Measurements from ENCODE around the gene GLT6D1.

DNA sequence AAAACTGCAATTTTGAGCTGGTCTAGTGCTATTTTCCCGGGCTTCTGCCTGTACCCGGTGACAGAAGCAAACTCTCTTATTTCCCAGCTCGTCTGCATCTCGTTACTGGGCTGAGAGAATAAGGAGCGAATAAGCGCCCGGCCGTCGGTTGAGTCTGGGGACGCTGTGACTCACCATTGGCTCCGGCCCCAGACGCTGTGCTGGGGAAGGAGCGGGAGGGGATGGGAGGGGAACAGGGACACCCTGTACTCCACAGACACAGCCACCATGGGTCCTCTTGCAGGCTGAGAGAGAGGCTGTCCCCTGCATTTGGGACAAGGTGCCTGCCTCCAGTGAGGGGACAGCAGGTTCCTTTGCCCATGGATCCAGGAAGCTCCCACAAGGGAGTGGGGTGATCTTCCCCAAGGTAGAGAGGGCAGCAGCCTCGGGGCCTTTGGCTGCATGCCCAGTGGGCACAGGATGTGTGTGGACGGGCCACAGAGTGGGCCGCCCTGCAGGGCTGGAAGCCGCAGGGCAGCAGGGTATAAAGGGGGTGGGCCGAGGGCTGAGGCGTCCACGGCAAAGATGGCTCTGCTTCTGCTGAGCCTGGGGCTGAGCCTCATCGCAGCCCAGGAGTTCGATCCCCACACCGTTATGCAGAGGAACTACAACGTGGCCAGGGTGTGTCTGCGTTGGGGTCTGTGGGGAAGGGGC lies 23.6 kb upstream of the GLT6D1 start, which contains the start of gene LCN9:
- TF ChIP-seq, protein P1, sequence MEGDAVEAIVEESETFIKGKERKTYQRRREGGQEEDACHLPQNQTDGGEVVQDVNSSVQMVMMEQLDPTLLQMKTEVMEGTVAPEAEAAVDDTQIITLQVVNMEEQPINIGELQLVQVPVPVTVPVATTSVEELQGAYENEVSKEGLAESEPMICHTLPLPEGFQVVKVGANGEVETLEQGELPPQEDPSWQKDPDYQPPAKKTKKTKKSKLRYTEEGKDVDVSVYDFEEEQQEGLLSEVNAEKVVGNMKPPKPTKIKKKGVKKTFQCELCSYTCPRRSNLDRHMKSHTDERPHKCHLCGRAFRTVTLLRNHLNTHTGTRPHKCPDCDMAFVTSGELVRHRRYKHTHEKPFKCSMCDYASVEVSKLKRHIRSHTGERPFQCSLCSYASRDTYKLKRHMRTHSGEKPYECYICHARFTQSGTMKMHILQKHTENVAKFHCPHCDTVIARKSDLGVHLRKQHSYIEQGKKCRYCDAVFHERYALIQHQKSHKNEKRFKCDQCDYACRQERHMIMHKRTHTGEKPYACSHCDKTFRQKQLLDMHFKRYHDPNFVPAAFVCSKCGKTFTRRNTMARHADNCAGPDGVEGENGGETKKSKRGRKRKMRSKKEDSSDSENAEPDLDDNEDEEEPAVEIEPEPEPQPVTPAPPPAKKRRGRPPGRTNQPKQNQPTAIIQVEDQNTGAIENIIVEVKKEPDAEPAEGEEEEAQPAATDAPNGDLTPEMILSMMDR (IDR thresholded peaks at IDR 0.05; ENCODE audit: extremely low read depth in 1 of 2, insufficient read depth in 1 of 2, low read depth in 1 of 2, low read length in 2 of 2) = no peak
- TF ChIP-seq, protein P2, sequence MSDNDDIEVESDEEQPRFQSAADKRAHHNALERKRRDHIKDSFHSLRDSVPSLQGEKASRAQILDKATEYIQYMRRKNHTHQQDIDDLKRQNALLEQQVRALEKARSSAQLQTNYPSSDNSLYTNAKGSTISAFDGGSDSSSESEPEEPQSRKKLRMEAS (IDR thresholded peaks at IDR 0.05; ENCODE audit: insufficient read depth, insufficient read length) = no peak
- TF ChIP-seq POLR2A (IDR thresholded peaks at IDR 0.05; ENCODE audit: low read depth, low read length) (no peak), EZH2 (IDR thresholded peaks at IDR 0.05; ENCODE audit: borderline replicate concordance, low read depth, low read length, severe bottlenecking) (no peak), POLR2AphosphoS5 (IDR thresholded peaks at IDR 0.05; ENCODE audit: insufficient read depth, low read depth, low read length) (no peak), JUN (IDR thresholded peaks at IDR 0.05; ENCODE audit: borderline replicate concordance, insufficient read depth, insufficient read length, low read depth) (no peak)
